ENCODE measurements around the gene NTRK2. TPM values are rescaled to one million over a fixed set of nuclear protein-coding genes. Genes with fewer than 3 reads are reported as not detected.

NTRK2 gene
- total RNA-seq, 2 experiments from 2014 or later = 0.06 TPM; not detected in 1

GRCh38 chr9:84937180-84937579, 267.7 kb downstream of the NTRK2 start:
- intact Hi-C loops (cut with micrococcal nuclease; ENCODE audit: unreplicated experiment) = no loop called here
- CTCF ChIA-PET (ENCODE audit: unreplicated experiment) = no interaction called here

DNA sequence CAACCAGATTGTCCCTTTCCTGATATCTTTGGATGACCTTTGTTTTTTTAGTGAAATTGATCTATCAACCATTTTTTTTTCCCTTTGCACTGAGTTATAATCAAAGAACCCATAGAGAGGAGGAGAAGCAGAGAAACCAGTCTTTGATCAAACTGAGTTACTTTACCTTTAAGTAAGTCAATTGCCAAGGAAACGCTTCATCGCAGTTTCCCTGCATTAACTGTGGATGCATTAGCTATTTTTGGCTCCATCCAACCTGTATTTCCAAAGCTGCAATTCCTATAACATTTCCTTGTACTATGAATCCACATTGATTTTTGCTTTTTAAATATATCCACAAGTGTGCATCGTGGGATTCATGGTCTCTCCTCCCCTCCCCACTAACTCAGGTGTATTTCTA, 268.1 kb downstream of the NTRK2 start:
- TF ChIP-seq, protein P1, sequence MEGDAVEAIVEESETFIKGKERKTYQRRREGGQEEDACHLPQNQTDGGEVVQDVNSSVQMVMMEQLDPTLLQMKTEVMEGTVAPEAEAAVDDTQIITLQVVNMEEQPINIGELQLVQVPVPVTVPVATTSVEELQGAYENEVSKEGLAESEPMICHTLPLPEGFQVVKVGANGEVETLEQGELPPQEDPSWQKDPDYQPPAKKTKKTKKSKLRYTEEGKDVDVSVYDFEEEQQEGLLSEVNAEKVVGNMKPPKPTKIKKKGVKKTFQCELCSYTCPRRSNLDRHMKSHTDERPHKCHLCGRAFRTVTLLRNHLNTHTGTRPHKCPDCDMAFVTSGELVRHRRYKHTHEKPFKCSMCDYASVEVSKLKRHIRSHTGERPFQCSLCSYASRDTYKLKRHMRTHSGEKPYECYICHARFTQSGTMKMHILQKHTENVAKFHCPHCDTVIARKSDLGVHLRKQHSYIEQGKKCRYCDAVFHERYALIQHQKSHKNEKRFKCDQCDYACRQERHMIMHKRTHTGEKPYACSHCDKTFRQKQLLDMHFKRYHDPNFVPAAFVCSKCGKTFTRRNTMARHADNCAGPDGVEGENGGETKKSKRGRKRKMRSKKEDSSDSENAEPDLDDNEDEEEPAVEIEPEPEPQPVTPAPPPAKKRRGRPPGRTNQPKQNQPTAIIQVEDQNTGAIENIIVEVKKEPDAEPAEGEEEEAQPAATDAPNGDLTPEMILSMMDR (conservative IDR thresholded peaks at IDR 0.05; ENCODE audit: low read length) = no peak
- no peak for TF ChIP-seq EZH2phosphoT487 (IDR thresholded peaks at IDR 0.05; ENCODE audit: borderline replicate concordance, low read depth, low read length)
- POLR2A ChIA-PET = no interaction called here
- no peak for DNase-seq (ENCODE audit: low spot score)
- H3K36me3 ChIP-seq (ENCODE audit: insufficient read depth, low read length) = no peaks in the 10 kb centered on the region
- H3K79me2 ChIP-seq (ENCODE audit: insufficient read depth, low read depth, low read length) = no peaks in the 10 kb centered on the region
- no TSS peak for BruUV-seq (replicated peaks)
- H3K27ac ChIP-seq (ENCODE audit: low read depth, low read length, poor library complexity, severe bottlenecking) = no peak overlapping the region
- no peak overlapping the region for H3K4me3 ChIP-seq (ENCODE audit: low read depth, low read length, poor library complexity, severe bottlenecking)
- no peaks in the 10 kb centered on the region for H3K4me1 ChIP-seq (ENCODE audit: insufficient read depth, low read length, poor library complexity, severe bottlenecking)
- H3K4me2 ChIP-seq (ENCODE audit: low read length) = no peak overlapping the region
- no peaks in the 10 kb centered on the region for H3K9me2 ChIP-seq (ENCODE audit: insufficient read depth, low read length)
- CTCF ChIA-PET (ENCODE audit: unreplicated experiment) = no interaction called here
- no peaks in the 10 kb centered on the region for H4K20me1 ChIP-seq (ENCODE audit: insufficient read depth, low read length)
- no peak overlapping the region for H2AFZ ChIP-seq (ENCODE audit: low read length)
- no peaks in the 10 kb centered on the region for H3K9me3 ChIP-seq (ENCODE audit: low read length)
- intact Hi-C loops (cut with micrococcal nuclease; ENCODE audit: unreplicated experiment) = no loop called here

More at GRCh38 chr9:84937180-84937579, 267.7 kb downstream of the NTRK2 start:
- POLR2A ChIA-PET = no interaction called here
- Histone ChIP-seq H3K79me2 (ENCODE audit: insufficient read depth, low read depth, low read length) (no peaks in the 10 kb centered on the region), H3K9me2 (ENCODE audit: insufficient read depth, low read length) (no peaks in the 10 kb centered on the region), H2AFZ (ENCODE audit: low read length) (no peak overlapping the region), H3K27ac (ENCODE audit: low read depth, low read length, poor library complexity, severe bottlenecking) (no peak overlapping the region), H3K36me3 (ENCODE audit: insufficient read depth, low read length) (no peaks in the 10 kb centered on the region), H3K4me1 (ENCODE audit: insufficient read depth, low read length, poor library complexity, severe bottlenecking) (no peaks in the 10 kb centered on the region), H3K4me3 (ENCODE audit: low read depth, low read length, poor library complexity, severe bottlenecking) (no peak overlapping the region), H3K4me2 (ENCODE audit: low read length) (no peak overlapping the region), H3K9me3 (ENCODE audit: low read length) (no peaks in the 10 kb centered on the region), H4K20me1 (ENCODE audit: insufficient read depth, low read length) (no peaks in the 10 kb centered on the region)
- DNase-seq (ENCODE audit: low spot score) = no peak
- no TSS peak for BruUV-seq (replicated peaks)
- TF ChIP-seq, protein P1 (conservative IDR thresholded peaks at IDR 0.05; ENCODE audit: low read length) = no peak
- TF ChIP-seq EZH2phosphoT487 (IDR thresholded peaks at IDR 0.05; ENCODE audit: borderline replicate concordance, low read depth, low read length) = no peak

DNA sequence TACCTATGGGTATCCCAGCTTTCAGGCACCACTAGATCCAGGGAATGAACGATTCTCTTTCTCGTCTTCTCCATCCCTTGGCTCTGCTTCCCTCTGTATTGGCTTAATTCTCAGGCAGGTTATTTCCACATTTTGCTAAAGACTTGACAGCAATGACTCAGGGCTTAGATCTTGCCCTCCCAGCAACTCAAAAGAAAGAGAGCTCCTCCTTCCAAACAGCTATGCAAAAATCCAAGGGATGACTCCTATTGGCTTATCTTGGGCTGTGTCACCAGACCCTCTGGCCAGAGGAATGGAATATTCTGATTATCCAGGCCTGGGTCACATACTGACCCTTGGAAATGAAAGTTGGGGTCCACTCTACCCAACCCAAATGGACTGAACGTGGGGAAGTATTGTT, 270.2 kb downstream of the NTRK2 start:
- Histone ChIP-seq H3K4me2 (ENCODE audit: low read length) (no peak overlapping the region), H2AFZ (ENCODE audit: low read length) (no peak overlapping the region), H3K79me2 (ENCODE audit: insufficient read depth, low read depth, low read length) (no peaks in the 10 kb centered on the region), H3K9me3 (ENCODE audit: low read length) (no peaks in the 10 kb centered on the region), H3K9me2 (ENCODE audit: insufficient read depth, low read length) (no peaks in the 10 kb centered on the region), H3K4me1 (ENCODE audit: insufficient read depth, low read length, poor library complexity, severe bottlenecking) (no peaks in the 10 kb centered on the region), H3K27ac (ENCODE audit: low read depth, low read length, poor library complexity, severe bottlenecking) (no peak overlapping the region), H4K20me1 (ENCODE audit: insufficient read depth, low read length) (no peaks in the 10 kb centered on the region), H3K4me3 (ENCODE audit: low read depth, low read length, poor library complexity, severe bottlenecking) (no peak overlapping the region), H3K36me3 (ENCODE audit: insufficient read depth, low read length) (no peaks in the 10 kb centered on the region)
- ChIA-PET CTCF (ENCODE audit: unreplicated experiment) (no interaction called here), POLR2A (no interaction called here)
- TF ChIP-seq EZH2phosphoT487 (IDR thresholded peaks at IDR 0.05; ENCODE audit: borderline replicate concordance, low read depth, low read length) = no peak
- TF ChIP-seq, protein P1 (conservative IDR thresholded peaks at IDR 0.05; ENCODE audit: low read length) = no peak
- intact Hi-C loops (cut with micrococcal nuclease; ENCODE audit: unreplicated experiment) = no loop called here
- no TSS peak for BruUV-seq (replicated peaks)
- DNase-seq (ENCODE audit: low spot score) = no peak

Data from OCI-LY7 (cell line).